A673 (cell line): ENCODE data around the gene SRSF8.

ENCODE experiments used
- EZH2 ChIP-seq: fragments of 200-600 bp; sonication (generic); IDR thresholded peaks from 2 replicates; pipeline ENCODE4 v1.6.1; 2017; ENCODE audit warnings: borderline replicate concordance, low read depth, mild to moderate bottlenecking, mixed read lengths, antibody characterized with exemption, low read length; ENCODE audit not compliant: poor library complexity, severe bottlenecking
- TF ChIP-seq, protein P1 (sequence below): fragments of 300-800, 200-600 bp; sonication (generic); conservative IDR thresholded peaks from 2 replicates; pipeline ENCODE4 v1.5.1; 2017; ENCODE audit warnings: low read depth, mild to moderate bottlenecking, antibody characterized with exemption, low read length, moderate library complexity, mixed read lengths

DNA sequence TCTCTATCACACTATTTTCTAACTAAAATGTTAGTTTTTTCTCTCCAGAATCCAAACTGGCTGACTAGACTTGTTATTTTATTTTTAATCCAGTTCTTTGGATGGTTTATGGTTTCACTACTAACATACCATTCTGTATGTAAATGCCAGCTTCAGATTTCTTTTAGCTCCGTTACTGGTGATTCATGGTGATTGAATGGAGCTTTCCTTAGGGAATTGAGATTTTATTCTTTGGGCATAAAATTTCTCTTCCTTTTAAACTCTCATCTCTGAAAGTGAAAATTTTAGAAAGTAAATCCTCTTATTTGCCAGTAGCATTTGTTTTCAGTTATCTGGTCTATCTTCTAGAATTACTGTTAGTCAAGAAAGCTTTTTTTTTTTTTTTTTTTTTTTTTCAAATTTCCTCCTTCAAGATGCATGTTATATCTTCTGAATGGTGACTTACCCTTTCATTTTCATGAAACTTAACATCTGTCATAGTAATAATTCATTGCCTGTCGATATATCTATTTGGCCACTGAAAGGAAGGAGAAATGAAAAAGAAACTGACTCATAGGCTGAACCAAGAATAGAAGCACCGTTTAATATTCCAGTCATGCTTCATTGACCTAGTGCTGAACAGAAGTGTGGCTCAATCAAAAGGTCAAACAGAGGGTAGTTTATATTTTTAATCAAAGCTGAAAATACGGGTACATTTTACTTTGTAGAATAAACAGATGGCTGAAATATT is 29.3 kb downstream of the SRSF8 start:
- TF ChIP-seq, protein P1, sequence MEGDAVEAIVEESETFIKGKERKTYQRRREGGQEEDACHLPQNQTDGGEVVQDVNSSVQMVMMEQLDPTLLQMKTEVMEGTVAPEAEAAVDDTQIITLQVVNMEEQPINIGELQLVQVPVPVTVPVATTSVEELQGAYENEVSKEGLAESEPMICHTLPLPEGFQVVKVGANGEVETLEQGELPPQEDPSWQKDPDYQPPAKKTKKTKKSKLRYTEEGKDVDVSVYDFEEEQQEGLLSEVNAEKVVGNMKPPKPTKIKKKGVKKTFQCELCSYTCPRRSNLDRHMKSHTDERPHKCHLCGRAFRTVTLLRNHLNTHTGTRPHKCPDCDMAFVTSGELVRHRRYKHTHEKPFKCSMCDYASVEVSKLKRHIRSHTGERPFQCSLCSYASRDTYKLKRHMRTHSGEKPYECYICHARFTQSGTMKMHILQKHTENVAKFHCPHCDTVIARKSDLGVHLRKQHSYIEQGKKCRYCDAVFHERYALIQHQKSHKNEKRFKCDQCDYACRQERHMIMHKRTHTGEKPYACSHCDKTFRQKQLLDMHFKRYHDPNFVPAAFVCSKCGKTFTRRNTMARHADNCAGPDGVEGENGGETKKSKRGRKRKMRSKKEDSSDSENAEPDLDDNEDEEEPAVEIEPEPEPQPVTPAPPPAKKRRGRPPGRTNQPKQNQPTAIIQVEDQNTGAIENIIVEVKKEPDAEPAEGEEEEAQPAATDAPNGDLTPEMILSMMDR: no peak
- TF ChIP-seq EZH2: no peak
